Renal pelvis (tissue), 4 donors: ENCODE data around the gene RSPO1. TPM values are rescaled to one million over a fixed set of nuclear protein-coding genes. Genes with fewer than 3 reads are reported as not detected.

Experiments used
- DNase-seq: peaks from one replicate; pipeline ENCODE4 v3.0.0-alpha.2; 2013
- polyA plus RNA-seq, 3 donors: library from polyadenylated mRNA; unstranded; fragments of 120-200 nt; gene quantifications; one replicate each; pipeline ENCODE4 v1.2.1, GENCODE V29; 2013; ENCODE audit not compliant: insufficient read length in 3 of 3

RSPO1 gene
- polyA plus RNA-seq, 3 donors: 6.3 to 8.3 (median 7.9) TPM

DNA sequence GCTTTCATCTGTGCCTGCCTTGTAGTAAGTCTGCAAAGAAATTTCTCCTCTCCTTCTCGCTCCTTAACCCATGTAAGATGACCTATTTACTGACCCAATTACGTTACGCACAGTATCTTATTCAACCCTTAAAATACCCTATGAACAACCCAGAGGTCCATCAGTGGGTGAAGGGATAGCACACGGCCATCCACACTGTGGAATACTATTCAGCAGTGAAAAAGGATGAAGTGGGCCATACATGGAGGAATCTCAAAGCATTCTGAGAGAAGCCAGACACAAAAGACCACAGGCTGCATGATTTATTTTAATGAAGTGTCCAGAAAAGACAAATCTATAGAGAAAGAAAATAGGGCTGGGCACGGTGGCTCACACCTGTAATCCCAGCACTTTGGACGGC is 23.8 kb upstream of the RSPO1 start:
- no peak for DNase-seq

- no peak for DNase-seq
Observed at GRCh38 chr1:37657620-37658412, 23.1 kb upstream of the RSPO1 start.

DNA sequence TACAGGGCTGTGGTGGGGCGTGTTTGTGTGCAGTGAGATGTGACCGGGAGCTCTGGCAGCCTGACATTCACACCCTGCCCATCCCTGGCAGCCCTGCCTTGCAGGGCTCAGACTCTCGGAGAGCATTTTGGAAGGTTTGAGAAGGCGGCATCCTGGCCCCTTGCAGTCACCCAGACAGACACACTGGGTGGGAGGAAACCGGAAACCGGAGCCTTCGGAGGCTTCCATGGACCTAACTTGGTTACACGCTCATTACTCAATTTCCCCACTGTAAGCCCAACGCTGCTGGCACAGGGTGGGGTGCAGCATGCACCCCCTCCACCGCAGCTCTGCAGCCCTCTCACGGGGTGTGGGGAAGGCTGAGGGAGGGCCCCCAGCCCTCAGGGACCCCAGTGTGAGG is 22.2 kb upstream of the RSPO1 start:
- no peak for DNase-seq

DNA sequence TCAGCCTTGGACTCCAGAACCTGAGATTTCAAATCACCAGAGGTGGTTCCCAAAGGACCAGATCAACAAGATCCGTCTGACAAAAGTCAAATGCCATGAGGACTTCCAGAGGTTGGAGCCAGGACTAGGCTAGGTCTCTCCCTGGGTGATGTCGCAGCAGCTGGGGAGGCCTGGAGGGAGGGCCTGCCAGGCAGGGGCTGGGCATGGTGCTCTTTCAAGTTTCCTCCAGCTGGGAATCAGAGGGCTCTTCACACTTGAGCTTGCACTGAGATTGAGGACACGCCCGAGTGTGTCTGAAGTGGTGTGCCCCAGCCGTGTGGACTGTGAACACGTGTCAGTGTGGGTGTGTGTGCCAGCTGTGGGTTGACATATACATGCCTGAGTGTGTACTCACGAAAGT is 21.3 kb upstream of the RSPO1 start:
- no peak for DNase-seq

- DNase-seq: no peak
Observed at GRCh38 chr1:37655274-37655673, 20.6 kb upstream of the RSPO1 start.

GRCh38 chr1:37653906-37654305 is 19.2 kb upstream of the RSPO1 start:
- DNase-seq: no peak

DNA sequence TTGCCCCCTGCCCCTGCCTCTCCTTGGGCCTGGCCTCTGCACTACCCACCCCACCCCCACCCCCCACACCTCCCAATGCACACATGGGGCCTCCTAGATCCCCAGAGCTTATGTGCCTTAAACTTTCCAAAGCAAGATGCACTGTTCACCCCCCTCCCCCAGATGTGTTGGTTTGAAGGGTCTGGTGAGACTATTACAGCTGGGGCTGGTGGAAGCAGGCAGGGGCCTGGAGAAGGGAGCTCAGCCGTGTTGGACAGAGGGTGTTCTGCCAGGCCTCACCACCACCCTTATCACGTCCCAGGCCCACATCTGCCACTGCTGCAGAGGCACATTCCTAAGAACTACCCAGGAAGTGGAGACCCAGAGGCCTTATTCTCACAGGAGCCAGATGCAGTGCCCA is 18.3 kb upstream of the RSPO1 start:
- no peak for DNase-seq

DNA sequence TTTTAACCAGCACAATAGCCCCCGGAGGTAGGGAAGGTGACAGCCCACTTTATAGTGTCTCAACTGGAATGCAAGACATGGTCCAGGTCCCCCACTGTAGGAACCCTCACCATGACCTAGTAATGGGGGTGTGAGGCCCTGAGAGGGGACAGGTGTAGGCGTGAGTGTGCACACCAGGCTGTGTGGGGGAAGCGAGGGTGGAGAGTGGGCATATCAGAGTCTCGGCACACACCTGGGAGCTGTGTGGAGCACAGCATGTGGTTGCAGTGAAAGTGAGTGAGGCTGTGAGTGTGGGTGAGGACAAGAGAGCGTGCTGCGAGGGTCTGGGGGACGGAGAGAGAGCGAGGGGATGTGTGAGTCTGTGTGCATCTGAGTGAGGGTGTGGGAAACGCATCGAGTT is 17.1 kb upstream of the RSPO1 start:
- no peak for DNase-seq

DNA sequence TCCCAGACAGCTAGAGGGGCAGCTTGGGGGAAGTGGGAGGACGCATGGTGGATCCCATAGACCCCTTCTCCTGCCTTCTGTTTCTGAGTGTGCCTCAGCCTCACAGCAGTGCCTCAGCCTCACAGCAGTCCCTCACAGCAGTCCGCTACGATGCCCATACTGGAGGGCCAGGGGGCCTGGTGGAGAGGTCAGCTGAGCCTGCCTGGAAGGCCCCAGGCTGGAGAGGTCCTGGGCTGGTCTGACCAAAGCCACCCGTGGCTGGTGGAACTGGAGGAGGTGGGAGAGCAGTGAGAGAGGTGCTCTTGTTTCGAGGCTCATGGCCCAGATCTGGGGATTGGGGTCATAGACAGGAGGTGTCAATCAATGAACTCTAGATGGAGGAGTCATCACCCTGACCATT is 16.0 kb upstream of the RSPO1 start:
- no peak for DNase-seq

DNA sequence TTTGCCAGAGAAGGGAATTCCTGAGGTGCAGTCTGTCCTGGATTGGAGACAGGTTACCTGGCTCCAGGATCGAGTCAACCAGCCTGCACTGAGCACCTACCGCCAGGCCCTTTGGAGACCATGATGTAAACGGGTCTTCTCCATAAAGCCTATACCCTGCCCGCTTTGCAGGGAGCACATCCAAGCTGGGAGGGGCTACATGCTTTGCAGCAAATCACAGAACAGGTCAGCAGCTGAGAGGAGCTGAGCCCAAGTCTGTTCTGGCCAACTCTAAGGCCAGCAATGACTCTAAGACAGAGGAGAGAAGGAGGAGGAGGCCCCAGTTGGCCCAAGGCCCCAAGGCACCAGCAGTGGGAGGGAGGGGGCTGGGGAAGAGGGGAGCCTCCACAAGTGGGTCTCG is 15.5 kb upstream of the RSPO1 start:
- no peak for DNase-seq

DNA sequence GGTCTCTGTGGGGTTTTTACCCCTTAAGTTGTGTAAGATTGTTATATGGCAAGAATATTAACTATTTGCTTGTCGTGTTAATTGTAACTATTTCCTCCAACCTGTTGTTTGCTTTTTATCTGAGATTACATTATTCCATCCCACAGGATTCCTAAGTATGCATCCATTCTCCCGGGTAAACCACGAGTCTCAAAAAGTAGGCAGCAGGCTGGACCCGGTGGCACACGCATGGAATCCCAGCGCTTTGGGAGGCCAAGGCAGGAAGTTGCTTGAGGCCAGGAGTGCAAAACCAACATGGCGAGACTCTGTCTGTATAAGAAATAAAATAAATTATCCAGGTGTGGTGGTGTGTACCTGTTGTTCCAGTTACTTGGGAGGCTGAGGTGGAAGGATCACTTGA is 12.6 kb upstream of the RSPO1 start:
- no peak for DNase-seq

- DNase-seq: no peak
Observed at GRCh38 chr1:37641059-37641458, 6.4 kb upstream of the RSPO1 start.

DNA sequence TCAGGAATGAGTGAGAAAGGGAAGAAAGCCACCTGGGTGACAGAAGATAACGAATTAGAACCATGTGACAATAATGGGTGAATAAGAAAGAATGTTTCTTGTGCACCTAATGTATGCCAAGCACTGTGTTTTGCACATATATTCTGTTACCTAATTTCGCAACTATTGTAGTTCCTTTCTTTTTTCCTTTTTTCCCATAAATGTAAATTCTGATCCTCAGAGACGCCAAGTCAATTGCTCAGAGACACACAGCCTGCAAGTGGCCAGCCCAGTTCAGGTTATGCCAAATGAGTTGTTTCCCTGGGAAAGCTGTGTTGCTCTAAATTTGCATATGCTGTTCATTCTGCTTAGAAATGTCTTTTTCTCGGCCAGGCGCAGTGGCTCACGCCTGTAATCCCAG is 1.7 kb upstream of the RSPO1 start:
- DNase-seq: no peak

DNA sequence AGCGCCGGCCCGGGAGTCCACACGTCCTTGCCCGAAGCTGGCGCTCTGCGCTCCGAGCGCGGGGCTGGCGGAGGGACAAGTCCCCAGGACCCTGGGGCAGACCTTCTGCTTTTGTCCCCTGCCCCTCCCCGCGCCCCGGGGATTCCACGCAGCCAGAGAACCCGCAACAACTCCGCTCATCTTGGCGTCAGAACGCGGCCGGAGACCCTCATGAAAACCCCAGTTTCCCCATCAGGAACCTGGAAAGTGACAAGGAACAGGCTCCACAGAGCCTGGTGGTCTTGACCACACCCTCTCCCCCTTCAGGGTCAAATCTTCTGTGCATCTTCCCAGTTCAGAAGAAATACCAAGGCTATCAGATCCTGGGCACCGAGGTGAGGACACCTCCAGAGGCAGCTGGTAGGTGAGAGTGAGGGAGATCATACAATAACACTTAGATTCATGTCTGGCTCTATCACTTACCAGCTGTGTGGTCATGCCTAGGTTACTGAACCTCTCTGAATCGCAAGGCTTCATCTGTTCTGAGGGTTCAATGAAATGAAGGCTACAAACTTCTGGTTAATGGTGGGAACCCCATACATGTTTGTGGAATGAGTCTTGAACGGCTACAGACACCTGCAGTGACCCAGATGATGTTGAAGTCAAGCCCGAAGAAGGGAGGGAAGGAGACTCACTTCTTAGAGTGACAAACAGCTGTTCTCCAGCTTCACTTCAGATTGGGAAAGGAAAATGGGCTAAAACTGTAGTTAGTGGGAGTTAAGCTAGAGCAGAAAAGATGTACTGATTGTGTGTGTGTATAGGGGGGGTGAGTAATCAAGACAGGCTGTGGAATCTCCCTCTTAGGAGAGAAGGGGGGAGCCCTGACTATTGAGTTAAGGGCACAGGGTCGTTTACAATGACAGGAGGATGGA is 555 bp upstream of the RSPO1 start:
- no peak for DNase-seq

GRCh38 chr1:37633938-37634243 is 801 bp downstream of the RSPO1 start:
- no peak for DNase-seq

DNA sequence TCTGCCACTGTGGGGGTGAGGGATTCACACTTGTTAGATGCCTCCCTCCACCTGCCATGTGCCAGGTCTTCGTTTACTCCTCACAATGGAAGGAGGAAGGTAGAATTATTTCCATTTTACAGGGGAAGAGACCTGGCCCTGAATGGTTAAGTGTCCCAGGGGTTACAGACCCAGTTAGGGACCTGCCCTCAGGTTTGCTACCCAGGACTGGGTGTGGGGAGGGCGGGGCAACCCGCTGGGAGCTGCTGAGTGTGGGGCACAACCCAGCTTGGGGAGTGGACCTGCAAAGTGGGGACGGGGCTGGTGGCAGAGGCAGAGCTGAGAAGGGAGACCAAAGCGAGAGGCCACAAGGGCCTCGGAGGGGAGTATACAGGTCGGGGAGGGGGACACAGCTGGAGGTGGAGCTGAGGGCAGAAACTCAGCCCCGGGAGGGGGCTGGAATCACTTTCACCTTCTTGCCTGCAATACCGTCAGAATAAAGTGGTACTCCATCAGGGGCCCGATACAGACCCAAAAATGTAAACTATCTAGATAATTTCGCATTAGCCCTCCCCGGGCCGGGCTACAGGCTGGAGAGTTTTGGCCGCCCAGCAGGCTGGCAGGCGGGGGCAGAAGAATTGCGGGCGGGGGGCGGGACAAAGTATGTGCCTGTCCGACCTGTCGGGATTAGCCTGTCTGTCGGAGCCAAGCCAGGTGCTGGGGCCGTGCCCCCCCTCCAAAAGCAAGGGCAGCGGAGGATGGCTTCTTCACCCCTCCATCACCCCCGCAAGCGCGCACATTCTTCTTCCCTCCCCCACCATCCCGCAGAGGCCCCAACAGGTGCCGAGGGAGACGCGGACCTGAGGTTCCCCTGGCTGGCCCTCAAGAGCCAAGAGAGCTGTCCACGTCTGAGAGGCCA is 1.4 kb downstream of the RSPO1 start:
- no peak for DNase-seq

DNA sequence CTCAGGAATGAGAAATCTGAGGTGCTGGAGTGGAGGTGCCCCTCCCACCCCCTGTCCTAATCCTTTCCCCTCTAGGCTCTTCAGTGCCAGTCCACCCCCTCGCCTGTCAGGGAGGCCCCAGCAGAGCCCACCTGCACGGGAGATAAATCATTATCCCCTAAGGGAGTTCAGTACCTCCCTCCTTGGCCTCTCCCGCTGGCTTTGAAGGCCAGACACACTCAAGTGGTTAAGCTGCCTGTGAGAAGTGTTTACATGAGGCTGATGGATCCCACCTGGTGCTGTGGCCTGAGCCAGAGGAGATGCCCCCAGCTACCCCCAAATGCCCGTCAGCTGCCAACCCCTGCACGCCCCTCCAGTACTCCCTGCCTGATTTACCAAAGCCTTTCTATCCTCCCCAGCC is 3.7 kb downstream of the RSPO1 start:
- DNase-seq: peak; percentile 70

DNA sequence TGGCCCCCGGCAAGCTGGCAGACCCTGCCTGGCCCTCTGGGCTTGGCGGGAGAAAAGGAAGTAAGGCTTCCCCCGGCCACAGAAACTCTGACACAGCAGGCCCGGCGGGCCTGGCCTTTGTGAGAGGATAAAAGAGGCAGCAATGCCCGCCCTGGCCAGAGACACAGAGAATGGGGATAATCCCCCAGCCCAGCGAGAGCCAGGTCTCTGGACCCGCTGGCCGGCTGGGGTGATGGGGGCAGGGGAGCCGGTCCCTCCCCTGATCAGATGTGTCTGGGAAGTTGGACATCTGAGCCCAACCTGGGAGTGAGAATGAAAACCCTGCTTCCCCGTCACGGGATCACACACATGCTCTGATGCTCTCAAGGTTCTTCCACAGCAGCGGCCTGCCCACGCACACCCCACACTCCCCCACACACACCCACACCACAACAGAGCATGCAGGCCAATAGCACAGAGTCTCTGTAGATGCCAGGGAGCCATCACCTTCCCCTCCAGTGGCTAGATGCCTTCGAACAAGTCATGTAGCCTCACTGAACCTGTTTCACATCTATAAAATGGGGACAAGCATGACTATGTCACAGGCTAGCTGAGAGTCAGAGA is 4.2 kb downstream of the RSPO1 start:
- DNase-seq: no peak

DNA sequence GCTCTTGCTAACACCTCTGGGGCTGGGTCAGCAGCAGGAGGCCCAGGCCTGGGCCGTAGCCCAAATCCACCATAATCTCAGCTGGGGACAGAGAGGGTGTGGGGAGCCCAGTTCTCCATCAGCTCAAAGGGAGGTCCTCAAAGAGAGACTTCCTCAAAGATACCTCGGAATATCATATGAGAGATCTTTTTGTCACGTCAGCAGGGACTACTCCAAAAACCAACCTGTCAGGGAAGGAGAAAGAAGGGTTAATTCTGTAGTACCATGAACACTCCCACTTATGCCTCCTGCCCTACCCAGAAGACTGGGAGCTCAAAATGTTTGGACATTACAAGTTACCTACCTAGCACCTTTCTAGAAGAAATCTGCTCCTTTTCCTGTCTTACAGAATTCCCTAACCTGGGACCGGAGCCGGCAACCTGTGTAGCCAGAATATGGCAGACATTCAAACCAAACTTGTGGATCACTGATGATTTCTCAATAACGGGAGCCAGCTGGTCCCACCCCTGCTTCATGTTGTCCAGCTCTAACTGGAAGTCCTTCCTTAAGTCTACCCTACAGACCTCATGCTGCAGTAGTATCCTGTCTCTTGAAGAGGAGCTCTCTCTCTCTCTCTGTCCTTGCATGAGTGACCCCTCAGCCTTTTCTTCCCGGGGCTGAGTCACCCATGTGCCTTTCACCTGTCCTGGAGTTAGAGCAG is 4.8 kb downstream of the RSPO1 start:
- DNase-seq: no peak

GRCh38 chr1:37629008-37629407 is 5.7 kb downstream of the RSPO1 start:
- no peak for DNase-seq

DNA sequence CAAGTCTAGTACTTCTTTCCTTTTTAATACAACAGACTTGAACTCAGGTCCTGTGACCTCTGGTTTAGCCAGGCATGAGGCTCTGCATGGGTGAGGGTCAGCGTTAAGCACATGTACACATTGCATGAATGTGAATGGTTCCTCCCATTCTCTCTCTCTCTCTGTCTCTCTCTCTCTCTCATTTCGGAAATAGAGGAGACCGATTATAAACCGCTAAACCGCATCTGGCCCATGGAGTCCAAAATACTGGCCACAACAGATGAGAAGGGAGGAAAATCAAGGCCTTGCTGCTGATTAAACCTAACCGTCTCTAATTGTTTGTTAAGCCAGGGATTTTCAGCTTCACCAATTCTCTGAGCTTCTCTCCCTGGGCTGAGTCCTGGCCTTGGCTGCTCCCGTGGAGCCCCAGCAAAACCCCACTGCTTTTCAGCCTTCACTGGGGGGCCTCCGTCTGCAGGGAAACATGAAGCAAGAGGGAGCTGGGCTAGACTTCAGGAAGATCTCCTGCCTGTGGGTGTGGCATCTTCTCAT is 6.6 kb downstream of the RSPO1 start:
- no peak for DNase-seq
